Stimulated activated CD8-positive, alpha-beta memory T cell treated with anti-CD3 and anti-CD28 coated beads, Interleukin-4, amount 100 ng/mL, for 1 hour (primary cell): Measurements from ENCODE around the gene PROM2.

Experiments used
- DNase-seq, 2 donors: peaks; one replicate each; pipeline ENCODE4 v3.0.0-alpha.2; 2020; ENCODE audit warnings: low read depth in 2 of 2, low spot score in 1 of 2

Gene PROM2

DNA sequence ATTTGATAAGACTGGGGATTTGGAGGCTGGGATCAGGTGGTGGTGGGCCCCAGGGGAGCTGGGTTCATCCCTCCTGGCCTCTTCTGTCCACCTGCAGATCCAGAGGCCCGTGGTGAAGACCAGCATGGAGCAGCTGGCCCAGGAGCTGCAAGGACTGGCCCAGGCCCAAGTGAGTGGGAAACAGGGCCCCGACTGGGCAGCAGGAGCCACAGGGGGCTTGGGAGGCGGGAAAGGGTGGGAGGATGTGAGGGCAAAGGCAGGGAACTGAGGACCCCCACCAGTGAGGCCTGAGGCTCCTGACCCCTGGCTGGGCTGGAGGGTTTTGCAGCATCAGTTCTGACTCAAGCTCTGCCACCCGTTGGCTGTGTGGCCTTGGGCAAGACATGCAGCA is 11.3 kb downstream of the PROM2 start:
- DNase-seq = no peak

DNA sequence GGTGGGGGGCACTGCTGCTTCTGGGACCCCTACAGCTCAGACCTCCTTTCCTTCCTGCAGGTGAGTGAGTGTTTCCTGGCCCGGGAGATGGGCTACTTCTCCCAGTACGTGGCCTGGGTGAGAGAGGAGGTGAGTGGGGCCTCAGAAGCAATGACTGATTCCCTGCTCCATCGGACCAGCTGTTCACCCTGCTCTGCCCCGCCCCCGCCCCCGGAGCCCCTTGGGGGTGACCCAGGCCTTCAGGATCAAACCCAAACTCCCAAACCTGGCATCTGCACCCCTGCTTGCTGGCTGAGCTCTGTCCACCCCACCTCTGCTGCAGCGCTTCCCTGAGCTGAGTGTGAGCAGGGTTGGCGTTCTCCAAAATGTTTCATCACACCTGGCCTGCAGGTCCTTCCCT is 13.1 kb downstream of the PROM2 start:
- DNase-seq = no peak

GRCh38 chr2:95287806-95288205 is 13.6 kb downstream of the PROM2 start:
- DNase-seq = no peak

GRCh38 chr2:95289253-95289652 is 15.0 kb downstream of the PROM2 start:
- DNase-seq = no peak

- DNase-seq = no peak
Observed at GRCh38 chr2:95291222-95291621, 17.0 kb downstream of the PROM2 start.

- DNase-seq = no peak
Observed at GRCh38 chr2:95292623-95293260, 18.5 kb downstream of the PROM2 start.

DNA sequence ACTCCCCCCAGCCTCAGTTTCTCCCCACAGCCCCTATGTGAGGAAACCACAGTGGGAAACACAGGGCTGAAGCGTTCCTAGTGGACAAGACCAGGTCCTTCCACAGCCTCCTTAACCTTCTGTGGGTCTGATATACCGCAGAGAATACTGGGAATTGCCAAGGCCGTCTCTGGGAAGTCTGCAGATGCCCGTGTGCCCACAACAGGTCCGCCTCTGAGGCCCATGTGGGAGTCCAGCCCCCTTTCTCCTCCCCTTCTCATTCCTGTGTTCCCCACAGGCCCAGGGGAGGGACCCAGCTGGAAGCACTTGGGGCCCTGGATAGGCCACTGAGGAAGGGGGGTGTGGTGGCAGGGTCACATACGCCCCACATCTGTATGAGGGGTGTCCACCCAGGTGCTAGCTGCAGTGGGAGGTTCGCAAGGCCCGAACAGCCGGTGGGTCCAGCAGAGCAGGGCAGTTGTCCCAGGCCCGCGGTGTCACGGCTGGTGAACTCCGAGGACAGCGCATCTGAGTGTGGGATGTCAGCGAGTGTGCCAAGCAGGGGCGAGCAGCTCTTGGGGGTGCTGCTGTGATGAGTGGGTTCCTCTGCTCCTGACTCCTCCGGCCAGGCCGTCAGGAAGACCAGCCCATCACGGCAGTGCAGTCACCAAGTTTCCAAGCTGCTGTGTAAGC is 20.5 kb downstream of the PROM2 start:
- DNase-seq = no peak

GRCh38 chr2:95295376-95295775 is 21.1 kb downstream of the PROM2 start:
- DNase-seq = no peak

GRCh38 chr2:95296011-95296410 is 21.8 kb downstream of the PROM2 start:
- DNase-seq = no peak

DNA sequence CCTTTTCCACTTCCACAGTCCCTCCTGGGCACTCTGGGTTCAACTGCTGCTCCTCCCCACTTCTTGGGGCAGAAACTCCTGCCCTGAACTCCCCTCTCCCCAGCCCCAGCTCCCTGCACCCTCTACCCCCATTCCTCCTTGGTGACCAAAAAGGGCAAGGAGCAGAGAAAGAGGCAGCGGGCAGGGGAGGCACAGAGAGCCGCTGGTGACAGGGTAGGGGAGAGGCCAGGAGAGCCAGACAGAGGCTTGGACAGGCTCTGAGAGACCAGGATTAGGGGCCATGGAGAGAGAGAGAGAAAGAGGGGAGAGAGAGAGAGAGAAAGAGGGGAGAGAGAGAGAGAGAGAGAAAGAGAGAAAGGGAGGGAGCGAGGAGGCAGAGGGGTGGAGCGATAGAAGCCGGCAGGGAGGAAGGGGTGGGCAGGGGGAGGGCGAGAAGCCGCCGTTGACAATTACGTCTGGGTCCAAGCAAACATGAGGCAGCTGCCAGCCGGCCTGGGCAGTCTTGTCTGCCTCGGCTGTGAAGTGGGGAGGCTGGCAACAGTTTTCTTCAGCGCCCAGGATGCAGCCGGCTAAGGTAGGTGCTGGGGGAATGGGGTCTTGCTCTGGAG is 22.7 kb downstream of the PROM2 start, which contains the start of gene KCNIP3:
TSS of gene KCNIP3 (plus strand) at position 468 of the 608 bp plus-strand sequence. CDS start at position 560, 92 bp downstream.
- DNase-seq = no peak

DNA sequence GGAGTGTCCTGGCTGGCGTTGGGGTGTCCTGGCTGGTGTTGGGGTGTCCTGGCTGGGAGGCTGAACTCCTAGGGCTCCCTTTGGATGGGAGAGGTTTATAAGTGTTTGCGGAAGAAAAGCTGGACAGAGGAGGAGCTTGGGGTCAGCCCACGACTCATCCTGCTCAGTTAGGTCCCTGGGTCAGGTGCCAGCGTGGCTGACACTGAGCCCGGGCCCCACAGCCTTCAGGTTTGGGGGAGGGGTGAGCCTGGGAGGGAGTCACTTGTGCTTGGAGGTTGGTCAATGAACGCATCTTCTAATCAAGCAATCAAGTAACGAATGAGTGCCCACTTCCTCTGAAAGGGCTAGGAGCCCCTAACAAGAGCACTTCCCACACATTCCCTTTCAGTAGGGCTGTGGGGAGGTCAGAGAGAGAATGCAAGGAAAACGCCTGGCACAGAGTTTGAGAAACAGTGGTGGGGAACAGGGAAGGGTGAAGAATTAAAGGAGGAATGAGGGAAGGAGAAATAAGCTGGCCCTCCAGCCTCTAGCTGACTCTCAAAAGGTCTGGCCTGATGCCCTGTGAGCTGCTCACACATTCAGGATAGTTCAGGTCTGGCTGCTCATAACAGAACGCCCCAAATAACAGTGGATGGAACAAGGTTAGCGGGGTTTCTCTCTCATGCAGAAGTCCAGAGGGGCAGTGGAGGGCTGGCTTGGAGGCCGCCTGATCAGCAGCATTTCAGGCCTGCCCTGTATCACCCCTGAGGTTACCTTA is 23.6 kb downstream of the PROM2 start:
- no peak for DNase-seq

- no peak for DNase-seq
Observed at GRCh38 chr2:95298486-95299111, 24.4 kb downstream of the PROM2 start.

GRCh38 chr2:95299961-95300360 is 25.7 kb downstream of the PROM2 start:
- DNase-seq = no peak

DNA sequence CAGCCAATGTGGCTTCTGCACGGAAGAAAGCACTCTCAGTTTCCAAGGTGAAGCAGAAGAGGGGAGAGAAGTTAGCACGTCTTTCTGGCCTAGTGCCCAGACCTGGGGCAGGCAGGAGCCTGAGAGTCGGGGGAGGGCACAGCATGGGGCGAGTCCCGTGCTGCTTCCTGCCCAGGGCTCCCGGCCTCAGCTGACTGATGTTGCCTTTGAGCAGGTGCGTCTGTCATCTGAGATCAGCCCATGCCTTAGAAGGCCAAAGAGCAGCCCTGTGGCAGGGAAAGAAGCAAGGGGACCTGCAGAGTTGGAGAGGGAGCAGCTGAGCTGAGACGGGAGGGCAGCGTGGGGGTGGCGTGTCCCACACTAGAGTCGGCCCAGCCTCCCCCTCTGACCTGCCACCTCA is 26.2 kb downstream of the PROM2 start:
- no peak for DNase-seq

- DNase-seq = no peak
Observed at GRCh38 chr2:95301186-95301585, 26.9 kb downstream of the PROM2 start.

DNA sequence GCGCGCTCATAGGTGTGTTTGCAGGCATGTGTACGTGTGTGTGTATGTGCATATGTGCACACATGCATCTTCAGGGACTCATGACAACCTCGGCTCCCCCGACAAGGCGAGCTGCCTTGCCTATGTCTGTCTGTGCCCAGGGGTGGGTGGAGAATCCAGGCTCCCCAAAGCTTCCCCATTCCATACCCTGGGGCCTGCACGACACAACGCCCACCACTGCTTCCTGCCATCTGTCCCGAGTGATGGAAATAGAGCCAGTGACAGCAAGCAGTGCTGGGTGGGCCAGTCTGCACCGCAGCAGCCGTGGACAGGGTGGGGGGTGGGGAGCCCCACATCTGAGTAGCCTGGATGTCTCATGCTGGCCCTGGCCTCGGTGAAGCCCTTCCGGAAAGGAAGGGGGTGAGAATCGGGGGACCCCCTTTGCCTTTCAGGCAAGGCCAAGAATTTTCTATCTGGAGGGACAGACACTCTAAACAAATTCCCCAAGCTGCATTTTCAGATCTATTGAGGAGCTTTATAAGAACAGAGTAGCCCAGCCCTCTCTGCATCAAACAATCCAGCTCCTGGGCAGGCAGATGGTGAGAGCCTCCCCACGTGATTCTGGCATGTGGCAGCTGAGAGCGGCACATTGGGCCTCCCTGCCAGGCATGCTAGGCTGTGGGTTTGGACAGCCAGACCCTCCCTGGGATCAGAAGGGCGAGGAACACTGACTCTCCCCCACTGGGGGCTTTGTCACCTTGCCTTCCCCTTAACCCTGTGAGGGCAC is 27.8 kb downstream of the PROM2 start:
- no peak for DNase-seq

GRCh38 chr2:95303191-95303919 is 29.1 kb downstream of the PROM2 start:
- no peak for DNase-seq

- DNase-seq = no peak
Observed at GRCh38 chr2:95305380-95306061, 31.3 kb downstream of the PROM2 start.

GRCh38 chr2:95306336-95306895 is 32.2 kb downstream of the PROM2 start:
- DNase-seq = no peak
